Measurements from ENCODE around the gene STRA6.
A peak's percentile ranks its signal among the peaks of the same experiment; 100 is the strongest.

Gene STRA6

GRCh38 chr15:74207652-74208440 lies 5.3 kb upstream of the STRA6 start:
- DNase-seq (ENCODE audit: low spot score), result peak; percentile 73

DNA sequence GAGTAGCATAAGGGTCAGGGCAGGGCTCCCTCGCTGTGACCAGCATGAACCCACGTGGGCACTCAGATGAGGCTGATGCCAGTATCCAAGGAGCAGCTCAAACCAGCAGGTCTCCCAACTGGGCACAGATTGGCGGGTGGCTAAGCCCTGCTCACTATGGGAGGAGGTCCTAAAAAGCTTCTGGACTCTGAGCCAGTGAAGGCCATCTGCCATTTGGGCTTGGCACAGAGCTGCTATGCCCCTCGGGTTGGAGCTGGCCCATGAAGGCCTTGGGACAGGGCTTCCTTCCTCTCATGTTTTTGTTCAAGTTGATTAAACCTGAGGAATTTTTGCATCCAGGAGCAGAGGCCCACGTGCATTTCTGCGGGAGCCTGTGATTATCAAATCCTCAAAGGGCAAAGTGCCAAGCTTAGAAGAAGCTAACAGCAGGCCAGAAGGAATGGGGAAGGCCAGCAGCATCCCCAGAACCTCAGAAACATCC lies 4.3 kb upstream of the STRA6 start:
- no peak for DNase-seq (ENCODE audit: low spot score)

DNA sequence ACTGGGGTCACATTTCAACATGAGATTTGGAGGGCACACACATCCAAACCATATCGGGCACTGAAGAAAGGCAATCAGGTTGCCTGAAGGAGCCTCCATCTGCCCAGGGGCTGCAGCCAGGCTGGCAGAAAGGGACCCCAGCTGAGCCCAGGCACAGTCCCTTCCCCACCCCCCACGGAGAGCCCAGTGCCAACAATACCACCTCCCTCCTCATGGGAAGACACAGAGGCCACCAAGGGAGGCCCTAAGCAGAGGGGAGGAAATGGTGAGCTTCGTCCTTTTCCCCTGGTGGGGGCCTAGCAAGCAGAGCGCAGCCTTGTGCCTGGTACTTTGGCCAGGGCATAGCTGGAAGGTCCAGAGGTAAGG lies 3.0 kb upstream of the STRA6 start:
- no peak for DNase-seq (ENCODE audit: low spot score)

DNA sequence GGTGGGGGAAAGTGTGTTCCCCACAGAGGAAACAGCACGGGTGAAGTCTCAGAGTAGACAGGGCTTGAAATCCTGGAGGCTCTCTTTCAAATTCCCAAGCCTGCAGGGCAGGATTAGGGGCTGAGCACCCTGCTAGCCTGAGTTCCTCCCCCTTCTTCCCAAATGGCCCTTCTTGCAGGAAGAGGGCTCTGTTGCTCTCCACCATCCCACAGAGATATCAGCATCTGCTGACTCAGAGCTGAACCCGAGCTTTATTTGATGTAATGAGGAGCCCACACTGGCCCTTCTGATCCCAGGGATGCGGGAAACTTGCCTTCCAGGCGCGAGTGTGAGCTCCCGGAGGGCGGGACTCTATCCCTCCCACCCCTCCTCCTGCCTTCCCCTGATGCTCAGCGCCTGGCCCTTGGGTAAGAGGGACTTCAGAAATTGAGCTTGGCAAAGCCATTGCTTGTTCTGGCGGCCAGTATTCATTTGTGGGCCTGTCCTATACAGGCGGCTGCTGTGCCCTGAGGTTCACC lies 1.4 kb upstream of the STRA6 start:
- DNase-seq (ENCODE audit: low spot score), result no peak

- DNase-seq (ENCODE audit: low spot score), result no peak
Observed at GRCh38 chr15:74201710-74202420, 722 bp downstream of the STRA6 start.

GRCh38 chr15:74200871-74201419 lies 1.6 kb downstream of the STRA6 start:
- no peak for DNase-seq (ENCODE audit: low spot score)

- no peak for DNase-seq (ENCODE audit: low spot score)
Observed at GRCh38 chr15:74200412-74200815, 2.2 kb downstream of the STRA6 start.

DNA sequence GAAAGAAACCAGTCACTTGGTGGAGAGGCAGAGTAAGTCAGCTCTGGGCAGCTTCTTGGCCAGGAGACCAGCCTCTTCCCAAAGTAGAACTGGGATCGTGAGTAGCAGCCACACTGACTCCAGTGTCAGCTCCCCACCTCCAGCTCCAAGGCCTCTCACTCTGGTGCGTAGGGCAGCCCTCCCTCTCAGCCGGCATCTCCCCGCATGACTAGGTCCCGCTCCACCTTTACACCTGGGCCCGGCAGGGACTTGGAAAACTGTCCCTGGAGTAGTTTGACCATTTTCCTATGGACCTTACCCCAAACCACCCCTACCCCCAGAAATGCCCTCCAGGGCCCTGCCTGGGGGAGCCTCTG lies 3.3 kb downstream of the STRA6 start:
- DNase-seq (ENCODE audit: low spot score), result no peak

- no peak for DNase-seq (ENCODE audit: low spot score)
Observed at GRCh38 chr15:74197176-74197965, 5.2 kb downstream of the STRA6 start.

DNA sequence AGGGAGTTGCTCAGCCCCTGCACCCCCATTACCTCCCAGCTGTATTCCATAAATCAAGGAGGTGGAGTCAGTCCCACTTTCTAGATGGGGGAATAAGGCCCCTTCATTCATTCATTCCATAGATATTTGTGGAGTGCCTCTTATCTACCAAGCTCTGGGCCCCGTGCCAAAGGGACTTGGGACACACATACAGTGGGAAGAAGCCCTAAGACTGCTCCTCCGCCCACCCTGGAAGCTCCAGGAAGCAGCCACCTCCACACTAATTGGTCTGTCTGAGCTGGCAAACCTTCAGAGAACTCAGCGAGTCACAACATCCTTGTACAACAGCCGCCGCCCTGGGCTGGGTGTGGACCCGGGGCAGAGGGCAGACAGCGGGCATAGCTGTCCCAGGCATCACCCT lies 6.4 kb downstream of the STRA6 start:
- DNase-seq (ENCODE audit: low spot score), result peak; percentile 70

DNA sequence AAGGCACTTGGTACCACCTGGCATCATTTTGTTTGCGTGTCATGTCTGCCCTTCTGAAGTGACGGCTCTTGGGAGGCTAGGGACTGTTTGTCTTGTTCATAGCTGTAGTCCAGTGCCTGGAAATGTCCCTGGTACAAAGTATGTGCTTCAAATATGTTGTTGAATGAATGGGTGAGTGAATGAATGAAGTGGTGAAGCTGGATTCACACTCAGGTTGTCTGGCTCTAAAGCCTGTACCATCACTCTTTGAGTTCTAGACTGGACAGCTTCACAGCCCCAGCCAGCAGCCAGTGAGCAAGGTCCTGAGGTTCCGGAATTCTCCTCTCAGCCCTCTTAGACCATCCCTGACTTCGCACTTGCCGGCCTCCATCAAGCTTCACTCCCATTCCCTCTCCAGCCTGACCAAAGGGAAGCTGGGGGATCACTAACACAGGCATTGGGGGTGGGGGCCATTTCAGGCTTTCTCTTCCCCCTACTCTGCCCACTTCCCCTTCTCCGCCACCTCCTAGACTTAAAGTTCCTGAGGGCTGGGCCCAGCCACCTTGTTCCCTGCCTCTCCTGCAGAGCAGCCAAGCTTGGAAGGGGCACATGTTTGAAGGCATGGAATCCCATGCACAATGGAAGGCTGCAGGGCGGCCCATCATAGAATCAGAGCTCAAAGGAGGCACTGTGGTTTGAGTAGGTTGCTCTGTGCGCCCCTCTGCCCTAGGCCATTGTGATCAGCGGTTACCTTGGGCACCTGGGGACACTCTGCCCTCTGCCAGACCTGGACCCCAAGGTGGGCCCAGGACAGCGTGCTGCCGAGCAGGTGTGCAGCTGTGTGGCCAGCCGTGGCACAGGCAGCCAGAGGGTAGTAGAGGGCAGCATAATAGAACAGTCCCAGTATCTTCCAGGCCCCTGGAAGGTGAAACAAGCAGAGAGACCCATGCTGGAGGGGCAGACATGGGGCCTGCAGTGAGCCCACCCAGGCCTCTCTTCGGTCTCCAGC lies 7.7 kb downstream of the STRA6 start:
- no peak for DNase-seq (ENCODE audit: low spot score)

GRCh38 chr15:74193905-74194304 lies 8.7 kb downstream of the STRA6 start:
- no peak for DNase-seq (ENCODE audit: low spot score)

- peak; percentile 89 for DNase-seq (ENCODE audit: low spot score)
Observed at GRCh38 chr15:74193299-74193718, 9.3 kb downstream of the STRA6 start.

DNA sequence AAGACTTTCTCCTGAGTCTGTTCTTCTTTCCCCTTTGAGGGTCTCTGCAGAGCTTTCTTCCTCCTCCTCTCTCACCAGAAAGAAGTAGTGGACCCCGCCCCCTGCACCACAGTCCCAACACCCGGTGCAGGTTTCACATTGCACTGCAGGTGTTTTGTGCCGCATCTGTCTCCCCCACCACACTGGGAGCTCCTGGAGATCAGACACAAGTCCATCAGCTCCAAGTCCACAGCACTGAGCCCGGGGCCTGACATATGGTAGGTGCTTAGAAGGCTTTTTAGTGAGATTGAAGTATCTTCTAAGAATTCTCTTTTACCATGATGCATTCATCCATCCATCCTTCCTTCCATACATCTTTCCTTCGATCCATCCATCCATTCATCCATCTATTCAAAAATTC lies 9.8 kb downstream of the STRA6 start:
- no peak for DNase-seq (ENCODE audit: low spot score)

DNA sequence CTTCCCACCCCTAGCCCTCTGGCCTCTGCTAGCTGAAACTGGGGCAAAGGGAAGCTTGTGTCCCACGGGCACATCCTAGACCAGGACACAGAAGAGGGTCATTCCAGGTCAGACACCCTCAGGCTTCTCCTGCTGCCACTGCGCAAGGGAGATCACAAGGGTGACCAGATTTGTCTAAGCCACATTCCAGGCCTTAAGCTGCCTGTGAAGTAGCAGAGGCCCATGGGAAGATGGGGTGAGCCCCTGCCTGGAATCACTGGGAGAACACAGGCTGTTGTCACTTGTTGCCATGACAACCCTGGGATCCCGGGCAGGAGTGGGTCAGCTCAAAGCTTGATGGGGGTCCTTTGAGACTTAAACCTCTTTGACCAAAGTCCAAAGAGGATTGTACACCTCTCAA lies 10.8 kb downstream of the STRA6 start:
- DNase-seq (ENCODE audit: low spot score), result no peak

- no peak for DNase-seq (ENCODE audit: low spot score)
Observed at GRCh38 chr15:74188216-74188615, 14.4 kb downstream of the STRA6 start.

DNA sequence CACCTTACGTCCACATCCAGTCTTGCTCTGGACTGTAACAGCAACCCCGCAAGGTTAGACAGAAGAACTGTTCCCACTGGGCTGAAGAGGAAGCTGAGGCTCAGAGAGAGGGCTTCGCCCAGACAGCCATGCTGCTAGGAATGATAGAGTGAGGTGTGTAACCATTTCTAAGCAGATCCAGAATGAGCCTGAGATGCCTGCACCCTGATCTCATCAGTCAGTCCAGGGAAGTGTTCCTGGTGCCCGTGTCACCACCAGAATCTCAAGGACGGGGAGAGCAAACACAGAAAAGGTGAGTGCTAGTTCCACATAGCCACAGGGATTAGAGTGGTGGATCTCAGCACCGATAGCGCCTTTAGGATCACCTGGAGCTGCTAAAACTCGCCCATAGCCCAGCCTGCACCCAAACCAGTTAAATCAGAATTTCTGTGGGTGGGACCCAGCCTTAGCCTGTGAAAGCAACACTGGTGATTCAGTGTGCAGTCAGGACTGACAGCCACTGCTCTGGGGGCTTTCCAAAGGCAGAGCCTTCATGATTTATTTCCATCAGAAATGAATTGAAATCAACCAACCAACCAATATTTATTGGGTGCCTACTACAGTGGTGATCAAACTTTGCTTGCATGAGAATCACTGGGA lies 16.8 kb downstream of the STRA6 start:
- DNase-seq (ENCODE audit: low spot score), result no peak

GRCh38 chr15:74184582-74185091 lies 17.9 kb downstream of the STRA6 start:
- no peak for DNase-seq (ENCODE audit: low spot score)

DNA sequence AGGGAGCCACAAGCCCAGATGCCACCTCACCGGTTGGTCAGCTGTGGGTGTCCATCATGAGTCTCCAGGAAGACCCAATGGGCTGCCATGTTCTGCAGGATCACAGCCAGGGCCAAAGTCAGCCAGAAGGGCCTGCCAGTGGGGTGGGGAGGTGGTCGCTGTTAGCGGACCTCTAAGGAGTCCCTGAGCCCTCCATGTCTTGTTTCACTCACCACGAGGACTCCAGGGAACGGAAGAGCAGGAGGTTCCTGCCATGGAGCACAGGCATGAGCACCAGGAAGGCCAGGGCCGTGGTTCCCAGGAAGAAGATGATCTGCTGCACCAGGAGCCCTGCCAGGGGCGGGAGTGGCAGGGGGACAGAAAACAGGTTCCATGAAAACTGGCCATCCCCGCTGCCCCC lies 20.5 kb downstream of the STRA6 start:
- no peak for DNase-seq (ENCODE audit: low spot score)

- DNase-seq (ENCODE audit: low spot score), result no peak
Observed at GRCh38 chr15:74180881-74181602, 21.5 kb downstream of the STRA6 start.

All from kidney capillary endothelial cell (primary cell).